Measurements from ENCODE around the gene JAK1. TPM values are rescaled to one million over a fixed set of nuclear protein-coding genes. Genes with fewer than 3 reads are reported as not detected.

The JAK1 gene
- total RNA-seq, 4 donors from 2014 or later, result 102 to 165 (median 120) TPM

GRCh38 chr1:64839261-64839660, 127.1 kb downstream of the JAK1 start:
- peaks cover 0 to 7% of the 10 kb centered on the region in 2 donors for H3K4me1 ChIP-seq
- WGBS, 2 donors, result 93% methylated on average over 5 of the region's 5 CpGs
- DNase-seq, result no peak
- no peaks in the 10 kb centered on the region for H3K27me3 ChIP-seq
- H3K9me3 ChIP-seq, result no peaks in the 10 kb centered on the region
- intact Hi-C loops (cut with DNase I), result no loop called here
- H3K27ac ChIP-seq, result no peak overlapping the region
- TF ChIP-seq CTCF (IDR thresholded peaks at IDR 0.05), result no peak
- TF ChIP-seq POLR2A (IDR thresholded peaks at IDR 0.05), result no peak
- no peak overlapping the region for H3K4me3 ChIP-seq (replicated peaks in 1 of 3)
- H3K36me3 ChIP-seq, result peaks cover 49 to 55% of the 10 kb centered on the region in 2 donors

GRCh38 chr1:64838486-64838885, 127.9 kb downstream of the JAK1 start:
- intact Hi-C loops (cut with DNase I), result no loop called here
- Histone ChIP-seq H3K4me3 (replicated peaks in 1 of 3) (no peak overlapping the region), H3K27ac (no peak overlapping the region), H3K4me1 (peaks cover 0 to 9% of the 10 kb centered on the region in 2 donors), H3K9me3 (no peaks in the 10 kb centered on the region), H3K27me3 (no peaks in the 10 kb centered on the region), H3K36me3 (peaks cover 53 to 54% of the 10 kb centered on the region in 2 donors)
- no peak for TF ChIP-seq CTCF (IDR thresholded peaks at IDR 0.05)
- no peak for TF ChIP-seq POLR2A (IDR thresholded peaks at IDR 0.05)
- WGBS, 2 donors, result 93 to 94% methylated on average over 7 of the region's 7 CpGs
- DNase-seq, result no peak

- TF ChIP-seq CTCF (IDR thresholded peaks at IDR 0.05) (no peak), POLR2A (IDR thresholded peaks at IDR 0.05) (no peak)
- intact Hi-C loops (cut with DNase I), result no loop called here
- H3K4me3 ChIP-seq (replicated peaks in 1 of 3), result no peak overlapping the region
- no peak overlapping the region for H3K27ac ChIP-seq
- DNase-seq, result no peak
- peaks cover 0 to 3% of the 10 kb centered on the region in 2 donors for H3K4me1 ChIP-seq
- H3K9me3 ChIP-seq, result no peaks in the 10 kb centered on the region
- WGBS, 2 donors, result 89 to 92% methylated on average over 8 of the region's 8 CpGs
- peaks cover 60 to 62% of the 10 kb centered on the region in 2 donors for H3K36me3 ChIP-seq
- H3K27me3 ChIP-seq, result no peaks in the 10 kb centered on the region
Observed at GRCh38 chr1:64836802-64837201, 129.5 kb downstream of the JAK1 start.

GRCh38 chr1:64834734-64835133, 131.6 kb downstream of the JAK1 start:
- Histone ChIP-seq H3K4me3 (replicated peaks in 1 of 3) (no peak overlapping the region), H3K36me3 (peaks cover 43 to 46% of the 10 kb centered on the region in 2 donors), H3K9me3 (no peaks in the 10 kb centered on the region), H3K27ac (peak overlapping the region in 1 of 3 donors; percentile 36), H3K4me1 (peaks cover 0 to 3% of the 10 kb centered on the region in 2 donors), H3K27me3 (no peaks in the 10 kb centered on the region)
- intact Hi-C loops (cut with DNase I), result no loop called here
- TF ChIP-seq CTCF (IDR thresholded peaks at IDR 0.05) (no peak), POLR2A (IDR thresholded peaks at IDR 0.05) (no peak)
- DNase-seq, result no peak

GRCh38 chr1:64830030-64830651, 136.2 kb downstream of the JAK1 start:
- intact Hi-C loops (cut with DNase I), result no loop called here
- no peak for DNase-seq
- TF ChIP-seq CTCF (IDR thresholded peaks at IDR 0.05) (no peak), POLR2A (IDR thresholded peaks at IDR 0.05) (no peak)
- WGBS, 2 donors, result 75 to 79% methylated on average over 5 of the region's 5 CpGs
- H3K4me3 ChIP-seq (replicated peaks in 1 of 3), result no peak overlapping the region
- peaks cover 0 to 3% of the 10 kb centered on the region in 2 donors for H3K4me1 ChIP-seq
- no peaks in the 10 kb centered on the region for H3K9me3 ChIP-seq
- no peak overlapping the region for H3K27ac ChIP-seq
- H3K36me3 ChIP-seq, result peaks cover 11 to 16% of the 10 kb centered on the region in 2 donors
- no peaks in the 10 kb centered on the region for H3K27me3 ChIP-seq
